GM12891 (cell line): ENCODE measurements around the gene LY6G5C.

Experiments used
- PAX5 ChIP-seq: IDR thresholded peaks from 2 replicates; pipeline ENCODE4 v1.6.1; 2011; ENCODE audit warnings: low read length, moderate library complexity, mild to moderate bottlenecking; ENCODE audit not compliant: insufficient read depth, severe bottlenecking
- POLR2A ChIP-seq: IDR thresholded peaks from 2 replicates; pipeline ENCODE4 v1.6.1; 2011; ENCODE audit warnings: low read depth, low read length, control low read depth
- POLR2AphosphoS5 ChIP-seq: IDR thresholded peaks from 2 replicates; pipeline ENCODE4 v1.6.1; 2011; ENCODE audit warnings: low read depth, low read length, control low read depth
- POU2F2 ChIP-seq: IDR thresholded peaks from 2 replicates; pipeline ENCODE4 v1.6.1; 2011; ENCODE audit warnings: low read depth, mild to moderate bottlenecking, control low read depth, low read length, moderate library complexity
- SPI1 ChIP-seq: IDR thresholded peaks from 2 replicates; pipeline ENCODE4 v1.6.1; 2011; ENCODE audit warnings: low read depth, low read length, control low read depth
- TAF1 ChIP-seq: IDR thresholded peaks from 2 replicates; pipeline ENCODE4 v1.6.1; 2011; ENCODE audit warnings: low read depth, low read length, control low read depth

DNA sequence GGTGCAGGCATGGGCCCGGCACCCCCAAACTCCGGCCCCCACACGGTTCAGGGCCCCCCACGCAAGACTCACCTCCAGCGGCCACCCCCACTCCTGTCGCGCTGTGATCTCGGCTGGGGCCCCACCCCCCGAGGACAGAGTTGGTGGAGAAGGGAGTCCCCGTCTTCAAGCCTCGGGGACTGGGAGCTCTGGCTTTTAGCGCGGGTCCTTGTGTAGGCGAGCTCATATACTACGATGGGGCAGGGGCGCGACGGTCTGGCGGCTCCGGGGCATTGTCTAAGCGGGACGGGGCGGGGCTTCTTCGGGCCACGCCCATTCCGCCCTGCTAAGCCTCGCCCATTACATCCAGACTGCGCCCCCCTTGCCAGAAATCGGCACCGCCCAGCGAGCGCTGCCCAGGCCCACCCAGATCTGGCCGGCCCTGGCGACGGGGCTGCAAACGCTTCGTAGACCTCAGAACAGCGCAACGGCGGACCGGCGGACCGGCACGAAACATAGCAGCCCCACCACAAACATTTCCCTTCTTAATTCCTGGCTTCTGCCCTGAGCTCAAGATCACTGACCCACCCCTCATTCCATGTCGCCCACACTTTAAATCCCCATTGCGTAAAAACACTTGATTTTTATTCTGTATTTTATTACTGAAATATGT lies 49.2 kb upstream of the LY6G5C start:
- TF ChIP-seq POLR2AphosphoS5 = peak; percentile 65; the same call in 1 of the 2 replicates
- TF ChIP-seq POLR2A = no peak
- TF ChIP-seq TAF1 = no peak
- TF ChIP-seq SPI1 = no peak
- no peak for TF ChIP-seq PAX5
- TF ChIP-seq POU2F2 = no peak
